Kidney tubule cell (primary cell): ENCODE results near the gene SBNO2.

ENCODE experiments used
- DNase-seq: peaks from one replicate; pipeline ENCODE4 v3.0.0-alpha.2; 2018; ENCODE audit warnings: low spot score

SBNO2 gene

GRCh38 chr19:1153891-1154730, 20.0 kb downstream of the SBNO2 start:
- no peak for DNase-seq

- DNase-seq, result no peak
Observed at GRCh38 chr19:1151917-1152587, 22.0 kb downstream of the SBNO2 start.

GRCh38 chr19:1151037-1151724, 22.9 kb downstream of the SBNO2 start:
- no peak for DNase-seq

GRCh38 chr19:1150333-1151036, 23.6 kb downstream of the SBNO2 start:
- no peak for DNase-seq

DNA sequence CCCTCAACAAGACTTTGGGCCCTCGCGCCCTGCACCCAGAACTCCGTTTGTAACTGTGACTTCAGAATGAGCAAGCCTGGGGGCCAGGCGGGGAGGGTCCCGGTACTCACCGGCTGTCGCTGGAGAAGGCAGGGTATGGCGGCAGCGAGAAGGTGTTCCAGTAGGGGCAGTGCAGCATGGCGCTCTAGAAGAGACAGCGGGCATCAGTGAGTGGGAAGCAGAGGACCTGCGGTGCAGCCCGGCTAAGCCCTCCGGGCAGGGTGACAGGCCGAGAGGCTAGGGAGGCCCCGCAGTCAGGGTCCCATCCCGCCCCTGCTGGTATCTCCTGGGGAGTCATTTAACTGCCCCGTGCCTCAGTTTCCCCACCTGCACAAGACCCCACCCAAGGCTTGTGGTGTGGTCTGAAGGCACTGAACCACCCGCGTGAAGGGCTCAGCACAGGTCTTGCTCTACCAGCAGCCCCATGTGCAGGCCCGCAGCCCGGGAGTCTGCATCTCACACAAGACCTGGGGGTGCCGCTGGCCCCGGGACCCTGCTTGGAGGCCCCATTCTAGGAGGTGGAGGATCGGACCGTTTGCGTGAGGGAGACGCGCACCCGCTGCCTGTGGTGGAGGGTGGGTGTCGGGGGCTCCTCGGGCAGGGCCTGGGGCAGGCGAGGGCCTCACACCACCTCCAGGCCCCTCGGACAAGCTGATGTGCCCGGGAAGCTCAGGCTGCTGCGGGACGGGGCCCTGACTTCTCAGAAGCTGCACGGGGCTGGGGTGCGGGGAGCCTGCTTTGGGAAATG, 24.6 kb downstream of the SBNO2 start:
- no peak for DNase-seq

GRCh38 chr19:1147934-1148549, 26.0 kb downstream of the SBNO2 start:
- no peak for DNase-seq

DNA sequence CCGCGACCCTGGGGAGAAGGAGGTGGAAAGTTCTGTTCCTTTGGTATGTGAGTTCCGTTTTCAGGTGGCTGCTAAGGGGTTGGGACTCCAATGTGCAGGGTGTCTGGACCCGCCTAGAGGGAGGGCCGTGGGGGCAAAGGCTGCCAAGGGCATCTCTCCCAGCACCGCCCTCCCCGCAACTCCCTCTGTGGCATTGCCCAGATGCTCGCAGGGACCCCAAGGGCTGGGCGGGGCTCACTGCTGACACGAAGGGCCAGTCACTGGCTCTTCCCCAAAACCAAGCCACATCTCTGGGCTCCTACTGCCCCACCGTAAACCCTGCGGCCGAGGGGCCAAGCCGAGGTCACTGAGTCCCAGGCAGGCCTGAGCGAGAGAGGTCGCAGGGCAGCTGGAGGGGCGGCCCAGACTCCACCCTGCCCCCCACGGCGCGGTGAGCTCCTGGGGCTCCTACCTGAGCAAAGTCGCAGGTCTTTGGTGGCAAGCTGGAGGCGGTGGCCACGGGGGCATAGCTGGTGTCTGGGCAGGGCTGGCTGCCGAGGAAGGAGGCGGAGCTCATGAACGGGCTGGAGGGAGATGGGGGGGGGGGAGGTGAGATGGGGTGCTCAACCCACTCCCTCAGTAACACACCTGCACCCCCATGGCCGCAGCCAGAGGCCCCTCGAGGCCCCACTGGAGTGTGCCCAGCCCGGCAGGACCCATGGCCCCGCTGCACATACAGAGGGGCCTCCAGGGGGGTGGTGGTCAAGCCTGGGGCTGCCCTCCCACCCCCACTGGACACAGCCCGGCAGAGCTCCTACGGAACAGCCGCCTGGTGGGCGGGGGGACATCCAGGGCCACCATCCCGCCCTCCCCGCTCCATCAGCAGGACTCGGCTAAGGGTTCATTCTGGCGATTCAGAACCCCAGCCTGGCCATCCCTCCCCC, 26.9 kb downstream of the SBNO2 start:
- DNase-seq, result no peak

- no peak for DNase-seq
Observed at GRCh38 chr19:1146412-1146699, 27.7 kb downstream of the SBNO2 start.

- no peak for DNase-seq
Observed at GRCh38 chr19:1145635-1146411, 28.2 kb downstream of the SBNO2 start.

DNA sequence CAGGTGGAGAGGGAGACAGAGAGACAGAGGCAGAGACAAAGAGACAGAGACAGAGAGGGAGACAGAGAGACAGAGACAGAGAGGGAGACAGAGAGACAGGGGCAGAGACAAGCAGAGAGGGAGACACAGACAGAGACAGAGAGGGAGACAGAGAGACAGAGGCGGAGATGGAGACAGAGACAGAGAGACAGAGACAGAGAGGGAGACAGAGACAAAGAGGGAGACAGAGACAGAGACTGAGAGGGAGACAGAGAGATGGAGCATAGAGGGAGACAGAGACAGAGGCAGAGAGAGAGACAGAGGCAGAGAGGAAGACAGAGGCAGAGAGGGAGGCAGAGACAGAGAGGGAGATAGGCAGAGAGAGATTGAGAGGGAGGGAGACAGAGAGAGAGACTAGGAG, 29.3 kb downstream of the SBNO2 start:
- no peak for DNase-seq

GRCh38 chr19:1143828-1144399, 30.2 kb downstream of the SBNO2 start:
- no peak for DNase-seq

- DNase-seq, result no peak
Observed at GRCh38 chr19:1141944-1142343, 32.1 kb downstream of the SBNO2 start.

GRCh38 chr19:1140272-1141027, 33.6 kb downstream of the SBNO2 start:
- DNase-seq, result no peak

DNA sequence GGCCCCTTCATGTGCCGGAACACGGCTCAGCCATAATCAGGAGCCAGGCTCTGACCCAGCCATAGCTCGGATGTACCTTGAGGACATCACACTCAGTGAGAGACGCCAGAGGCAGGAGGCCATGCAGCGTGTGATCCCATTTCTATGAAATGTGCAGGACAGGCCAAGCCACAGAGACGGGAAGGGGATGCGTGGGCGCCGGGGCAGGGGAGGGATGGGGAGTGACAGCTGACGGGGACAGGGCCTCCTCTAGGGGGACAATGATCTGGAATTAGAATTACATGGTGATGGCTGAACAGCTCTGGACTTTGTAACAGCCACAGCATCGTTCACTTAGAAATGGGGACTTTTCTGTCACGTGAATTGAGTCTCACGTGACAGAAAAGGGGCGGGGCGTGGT, 34.9 kb downstream of the SBNO2 start:
- DNase-seq, result no peak

GRCh38 chr19:1138121-1138520, 35.9 kb downstream of the SBNO2 start:
- no peak for DNase-seq

DNA sequence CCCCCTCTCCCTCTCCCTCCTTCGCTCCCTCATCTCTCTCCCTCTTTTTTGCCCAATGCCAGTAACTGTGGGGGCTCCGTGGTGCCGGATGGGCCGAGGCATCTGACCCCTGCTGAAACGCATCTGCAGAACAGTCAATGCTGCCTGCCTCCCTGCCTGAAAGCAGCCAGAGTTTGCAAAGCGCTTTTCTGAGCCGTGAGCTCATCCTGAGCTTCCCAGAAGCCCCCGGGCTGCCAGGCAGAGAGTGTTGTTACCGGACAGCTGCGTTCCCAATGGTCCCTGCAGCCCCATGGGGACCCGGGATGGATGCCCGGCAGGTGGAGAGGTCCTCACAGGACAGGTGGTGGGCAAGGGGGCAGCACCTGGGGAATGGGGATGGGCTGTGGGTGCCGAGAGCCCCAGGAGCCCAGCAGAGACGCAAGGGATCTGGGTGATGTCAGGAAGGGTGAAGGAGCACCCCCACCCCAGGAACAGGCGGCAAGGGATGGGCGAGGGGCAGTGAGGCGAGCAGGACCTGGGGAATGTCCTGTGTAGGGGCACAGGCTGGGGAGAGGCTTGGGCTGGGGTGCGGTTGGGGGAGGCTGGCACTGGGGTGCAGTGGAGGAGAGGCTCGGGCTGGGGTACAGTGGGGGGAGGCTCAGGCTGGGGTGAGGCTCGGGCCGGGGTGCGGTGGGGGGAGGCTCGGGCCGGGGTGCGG, 37.3 kb downstream of the SBNO2 start:
- DNase-seq, result no peak

- no peak for DNase-seq
Observed at GRCh38 chr19:1136201-1136600, 37.9 kb downstream of the SBNO2 start.

GRCh38 chr19:1135454-1135853, 38.6 kb downstream of the SBNO2 start:
- no peak for DNase-seq
